ENCODE measurements around the gene AHSP.
"Not testable (repeated sequence)": the region's sequence is repeated elsewhere in the genome, so short reads cannot be mapped to it uniquely, and the experiment has no call there.

AHSP gene

GRCh38 chr16:31501226-31501965, 26.3 kb upstream of the AHSP start:
- no peak for DNase-seq (ENCODE audit: low spot score)

GRCh38 chr16:31501966-31502348, 25.7 kb upstream of the AHSP start:
- DNase-seq (ENCODE audit: low spot score): no peak

- DNase-seq (ENCODE audit: low spot score): no peak
Measured at GRCh38 chr16:31502981-31503380, 24.7 kb upstream of the AHSP start.

- not testable (repeated sequence) for DNase-seq (ENCODE audit: low spot score)
Measured at GRCh38 chr16:31503555-31503954, 24.1 kb upstream of the AHSP start.

- DNase-seq (ENCODE audit: low spot score): no peak
Measured at GRCh38 chr16:31504159-31504558, 23.5 kb upstream of the AHSP start.

- no peak for DNase-seq (ENCODE audit: low spot score)
Measured at GRCh38 chr16:31505483-31505882, 22.2 kb upstream of the AHSP start.

GRCh38 chr16:31507617-31507928, 20.1 kb upstream of the AHSP start:
- no peak for DNase-seq (ENCODE audit: low spot score)

- DNase-seq (ENCODE audit: low spot score): peak; percentile 86
Measured at GRCh38 chr16:31507929-31508705, 19.6 kb upstream of the AHSP start, which contains the start of gene RUSF1. RUSF1 (minus strand) TSS chr16:31508391; CDS start chr16:31508373, 18 bp downstream.

- no peak for DNase-seq (ENCODE audit: low spot score)
Measured at GRCh38 chr16:31508706-31509195, 18.9 kb upstream of the AHSP start.

- DNase-seq (ENCODE audit: low spot score): no peak
Measured at GRCh38 chr16:31513126-31513525, 14.6 kb upstream of the AHSP start.

GRCh38 chr16:31513884-31514283, 13.8 kb upstream of the AHSP start:
- no peak for DNase-seq (ENCODE audit: low spot score)

GRCh38 chr16:31517800-31518402, 9.8 kb upstream of the AHSP start:
- no peak for DNase-seq (ENCODE audit: low spot score)

GRCh38 chr16:31519759-31520431, 7.8 kb upstream of the AHSP start:
- no peak for DNase-seq (ENCODE audit: low spot score)

GRCh38 chr16:31521368-31521767, 6.3 kb upstream of the AHSP start:
- no peak for DNase-seq (ENCODE audit: low spot score)

GRCh38 chr16:31522071-31522470, 5.6 kb upstream of the AHSP start:
- no peak for DNase-seq (ENCODE audit: low spot score)

GRCh38 chr16:31523768-31524167, 3.9 kb upstream of the AHSP start:
- DNase-seq (ENCODE audit: low spot score): not testable (repeated sequence)

- DNase-seq (ENCODE audit: low spot score): no peak
Measured at GRCh38 chr16:31525113-31525512, 2.6 kb upstream of the AHSP start.

GRCh38 chr16:31528523-31529107, 915 bp downstream of the AHSP start:
- no peak for DNase-seq (ENCODE audit: low spot score)

- DNase-seq (ENCODE audit: low spot score): peak; percentile 17
Measured at GRCh38 chr16:31529108-31529936, 1.6 kb downstream of the AHSP start.

GRCh38 chr16:31529937-31530312, 2.2 kb downstream of the AHSP start:
- no peak for DNase-seq (ENCODE audit: low spot score)

GRCh38 chr16:31530405-31530804, 2.7 kb downstream of the AHSP start:
- no peak for DNase-seq (ENCODE audit: low spot score)

Data from hepatic stellate cell (primary cell).